Fibroblast of skin of left biceps (primary cell): ENCODE results near the gene NCKAP5L.
"Not testable (repeated sequence)": the region's sequence is repeated elsewhere in the genome, so short reads cannot be mapped to it uniquely, and the experiment has no call there.

Experiments used
- DNase-seq, 2 experiments: peaks; one replicate each; pipeline ENCODE4 v3.0.0-alpha.2; 2013; ENCODE audit warnings: low read depth in 2 of 2

The NCKAP5L gene

DNA sequence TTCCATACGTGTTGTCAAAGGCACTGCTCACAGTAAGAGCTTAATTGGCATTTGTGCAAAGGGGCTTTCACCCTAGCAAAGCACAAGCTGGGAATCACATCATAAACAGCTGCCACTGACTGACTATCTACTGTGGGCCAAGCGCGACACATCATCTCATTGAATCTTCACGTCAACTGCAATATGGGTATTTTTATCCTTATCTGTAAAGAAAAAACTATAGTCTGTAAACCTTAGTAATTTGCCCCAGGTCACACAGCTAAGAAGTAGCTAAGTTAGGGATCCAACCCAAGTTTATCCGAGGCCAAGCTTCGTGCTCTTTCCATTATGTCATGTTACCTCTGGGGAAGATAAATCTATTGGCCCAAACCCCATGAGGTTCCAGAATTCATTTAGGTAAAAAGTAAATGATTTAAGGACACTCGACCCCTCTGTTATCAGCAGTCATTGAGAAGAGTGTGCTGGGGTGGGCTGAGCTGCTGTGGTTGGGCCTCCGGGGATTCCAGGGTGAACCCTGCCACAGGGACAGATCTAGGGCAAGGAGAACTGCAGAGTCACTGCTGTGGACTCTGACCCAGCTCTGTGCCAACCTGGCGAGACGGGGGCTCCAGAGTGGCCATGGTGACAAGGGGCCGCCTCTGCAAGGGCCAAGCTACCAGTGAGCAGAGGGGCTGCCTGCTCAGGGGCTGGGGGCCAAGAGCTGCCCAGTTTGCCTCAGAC is 27.6 kb downstream of the NCKAP5L start:
- no peak for DNase-seq

DNA sequence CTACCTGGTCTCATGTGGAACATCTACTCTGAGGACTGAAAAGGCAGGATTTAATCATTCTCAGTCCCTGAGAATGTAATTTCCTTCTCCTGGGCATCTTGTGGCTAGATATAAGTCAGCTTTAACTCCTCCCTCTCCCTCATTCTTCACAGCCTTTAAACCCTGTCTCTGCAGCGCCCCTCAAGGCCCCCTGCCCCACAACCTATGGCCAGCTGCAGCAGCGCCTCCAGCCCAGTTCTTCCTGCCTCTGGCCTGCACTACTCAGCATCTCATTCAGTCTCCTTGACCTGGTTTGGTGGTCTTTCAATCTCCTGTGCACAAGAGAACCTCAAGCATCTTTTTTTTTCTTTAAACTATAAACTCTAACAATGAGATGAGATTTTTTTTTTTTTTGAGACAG is 29.3 kb downstream of the NCKAP5L start:
- DNase-seq = no peak

DNA sequence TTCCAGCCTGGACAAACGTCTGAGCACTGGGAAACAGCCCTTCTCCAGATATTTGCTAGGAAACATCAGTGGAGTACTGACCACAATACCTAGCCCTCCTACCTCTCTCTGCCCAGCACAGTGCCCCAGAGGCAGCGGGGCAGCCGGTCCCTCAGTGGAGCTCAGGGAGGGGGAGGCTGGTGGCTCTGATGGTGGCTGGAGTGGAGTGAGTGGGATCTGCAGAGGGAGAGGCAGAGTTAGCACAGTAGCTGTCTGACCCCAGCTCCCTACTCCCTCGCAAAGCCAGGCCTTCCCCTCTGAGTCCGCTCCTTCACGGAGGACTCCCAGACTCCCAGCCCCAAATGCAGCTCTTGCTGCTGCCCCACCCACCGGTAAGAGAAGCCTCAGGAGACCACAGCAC is 30.0 kb downstream of the NCKAP5L start:
- DNase-seq = no peak

DNA sequence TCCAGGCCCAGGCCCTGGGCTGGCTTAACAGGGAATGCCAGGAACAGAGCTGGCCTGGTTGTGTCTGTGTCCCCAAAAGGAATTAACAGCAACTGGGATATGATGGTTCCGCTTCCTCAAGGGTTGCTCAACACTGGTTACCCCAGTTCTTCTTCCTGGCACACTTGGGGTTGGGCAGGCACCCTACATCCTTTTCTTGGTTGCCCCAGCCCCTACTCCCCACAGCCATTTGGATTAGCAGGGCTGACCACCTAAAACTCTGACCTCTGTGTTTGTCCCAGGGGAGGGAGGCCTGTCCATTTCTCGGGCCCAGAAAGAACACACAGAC is 30.8 kb downstream of the NCKAP5L start:
- no peak for DNase-seq

DNA sequence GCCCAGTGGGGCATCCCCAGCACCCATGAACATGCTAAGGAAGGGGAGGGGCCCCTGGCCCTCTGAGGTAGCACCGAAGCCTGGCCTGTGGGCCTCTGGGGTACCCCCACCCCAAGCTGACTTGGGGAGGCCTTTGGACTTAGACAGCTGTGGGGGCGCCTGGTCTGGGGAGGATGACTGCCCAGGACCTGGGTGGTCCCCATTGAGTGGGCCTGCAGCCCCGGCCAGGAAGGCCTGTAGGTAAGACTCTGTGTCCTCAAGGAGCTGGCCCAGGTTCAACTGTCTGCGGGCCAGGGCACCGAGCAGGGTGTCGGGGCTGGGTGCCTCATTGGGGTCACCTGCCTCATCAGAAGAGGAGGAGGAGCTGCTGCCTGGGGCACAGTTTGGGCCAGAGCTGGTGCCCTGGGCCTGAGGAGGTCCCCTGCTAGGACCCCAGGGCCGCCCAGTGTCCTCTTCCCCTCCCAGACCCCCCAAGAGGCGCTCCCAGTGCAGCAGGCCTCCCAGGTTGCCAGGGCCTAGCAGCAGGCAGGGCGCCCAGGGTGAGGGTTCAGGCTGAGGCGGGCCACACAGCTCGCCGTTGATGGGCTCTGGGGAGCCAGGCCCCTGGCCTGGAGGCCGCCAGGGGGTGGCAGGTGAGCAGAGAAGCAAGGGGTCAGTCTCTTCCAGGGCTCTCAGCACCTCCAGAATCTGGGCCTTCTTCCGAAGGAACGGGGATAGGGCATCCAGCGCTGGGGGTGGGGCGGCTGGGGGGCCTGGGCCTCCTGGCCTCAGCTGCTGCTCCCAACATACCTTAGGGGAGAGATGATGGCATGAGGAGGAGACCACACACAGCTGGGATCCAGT is 31.4 kb downstream of the NCKAP5L start:
- no peak for DNase-seq

DNA sequence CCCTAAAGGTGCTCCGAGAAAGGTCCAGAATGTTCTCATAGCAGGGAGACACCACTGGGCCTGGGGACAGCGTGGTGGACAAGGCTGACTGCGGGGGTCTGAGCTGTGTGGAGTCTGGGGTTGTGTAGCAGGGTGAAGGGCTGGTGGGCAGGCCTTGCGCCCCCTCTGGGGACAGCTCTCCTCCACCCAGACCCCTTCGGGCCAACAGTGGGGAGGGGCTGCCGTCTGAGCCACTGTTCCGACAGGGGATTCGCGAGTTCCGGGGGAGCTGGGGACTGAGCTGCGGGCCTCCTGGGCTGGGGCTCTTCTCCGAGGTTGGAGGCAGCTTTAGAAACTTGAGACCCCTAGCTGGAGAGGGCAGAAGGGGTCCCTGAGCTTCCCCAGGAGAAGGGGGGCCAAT is 32.1 kb downstream of the NCKAP5L start:
- no peak for DNase-seq

DNA sequence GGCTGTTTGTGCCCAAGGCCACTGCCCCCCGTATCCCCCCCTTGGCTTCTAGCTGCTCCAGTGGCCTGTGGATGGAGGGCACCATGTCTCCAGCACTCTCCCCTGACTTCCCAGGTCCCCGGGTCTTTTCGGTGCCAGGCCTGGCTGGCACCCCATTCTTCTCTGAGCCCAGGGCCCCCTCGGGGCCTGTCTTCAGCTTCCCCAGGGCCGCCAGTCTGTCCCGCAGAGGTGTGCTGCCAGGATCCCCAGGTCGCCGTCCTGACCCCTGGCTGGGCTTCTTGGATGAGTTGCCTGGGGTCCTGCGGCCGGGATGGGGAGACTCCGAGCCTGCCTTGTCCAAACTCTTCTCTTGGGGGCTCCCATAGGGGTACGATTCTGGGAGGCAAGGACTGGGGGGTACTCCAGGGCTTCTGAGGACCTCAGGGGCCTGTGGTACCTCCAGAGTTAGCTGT is 32.5 kb downstream of the NCKAP5L start:
- DNase-seq = no peak

DNA sequence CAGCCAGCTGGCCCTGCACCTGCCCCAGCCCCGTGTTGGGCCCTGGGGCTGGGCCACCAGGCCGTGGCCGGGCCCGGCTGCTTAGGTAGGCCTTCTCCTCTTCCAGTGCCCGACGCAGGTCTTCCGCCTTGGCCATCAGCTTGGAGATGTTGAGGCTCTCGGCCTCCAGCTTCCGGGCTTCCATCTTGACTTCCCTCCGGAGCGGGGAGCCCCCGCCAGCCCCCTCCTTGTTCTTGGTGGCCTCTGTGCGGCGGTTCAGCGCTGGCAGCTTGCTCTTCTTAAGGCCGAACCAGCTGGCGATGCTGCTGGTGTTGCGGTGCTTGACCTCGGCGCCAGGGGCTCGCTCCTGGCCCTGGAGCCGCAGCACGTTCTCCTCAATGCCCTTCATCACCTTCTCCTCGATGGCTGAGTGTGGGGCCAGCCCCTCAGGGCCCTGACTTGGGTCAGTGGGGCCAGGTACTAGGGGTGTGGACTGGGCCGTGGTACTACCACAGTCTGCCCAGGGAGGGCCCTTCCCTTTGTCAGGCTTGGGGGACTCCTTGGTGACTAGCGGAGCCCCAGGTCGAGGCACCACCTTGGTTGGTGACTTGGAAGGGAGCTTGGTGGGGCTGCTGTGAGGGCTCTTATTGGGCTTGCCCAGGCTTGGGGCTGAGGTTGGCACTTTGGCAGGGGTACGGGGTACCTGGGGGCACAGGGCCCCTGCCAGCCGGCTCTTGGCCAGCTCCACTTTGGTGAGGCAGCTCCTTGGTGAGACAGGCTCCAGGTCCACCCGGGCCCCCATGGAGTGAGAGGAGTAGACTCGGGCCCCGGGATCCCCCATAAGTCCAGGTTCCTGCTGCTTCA is 33.2 kb downstream of the NCKAP5L start:
- no peak for DNase-seq

DNA sequence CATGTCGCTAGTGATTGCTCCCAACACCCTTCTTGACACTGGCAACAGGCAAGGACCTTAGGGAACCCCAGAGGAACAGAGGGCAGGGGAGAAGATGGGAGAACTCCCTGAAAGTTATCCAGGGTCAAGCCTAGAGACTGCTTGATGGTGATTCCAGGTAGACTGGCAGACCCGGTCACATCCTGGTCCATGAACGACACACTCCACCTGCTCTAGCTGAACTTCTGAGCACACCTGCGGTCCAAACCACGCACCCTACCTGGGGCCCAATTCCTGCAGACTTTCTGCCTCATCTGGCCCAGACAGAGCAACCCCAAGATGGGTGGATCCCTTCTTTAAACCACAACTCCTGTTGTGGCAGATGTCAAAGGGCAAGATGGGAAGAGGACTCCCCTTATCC is 34.2 kb downstream of the NCKAP5L start:
- DNase-seq = no peak

DNA sequence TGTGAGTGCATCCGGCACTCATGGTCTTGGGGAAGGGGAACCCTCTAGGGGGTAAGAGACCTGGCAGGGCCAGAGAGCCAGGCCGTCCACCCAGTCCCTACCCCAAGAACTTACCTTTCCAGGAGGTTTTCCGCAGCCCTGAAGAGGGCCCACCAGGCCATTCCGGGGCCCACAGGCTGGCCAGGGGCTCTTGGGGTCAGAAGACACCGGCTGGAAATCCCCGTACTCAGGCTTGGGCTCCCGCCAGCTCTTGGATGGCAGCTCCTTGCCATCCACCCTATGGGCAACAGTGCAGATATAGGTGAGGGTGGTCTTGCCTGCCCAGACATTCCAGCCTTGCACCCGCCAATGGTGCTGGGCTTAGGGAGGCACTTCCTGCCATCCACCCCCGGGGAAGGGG is 34.6 kb downstream of the NCKAP5L start:
- no peak for DNase-seq

DNA sequence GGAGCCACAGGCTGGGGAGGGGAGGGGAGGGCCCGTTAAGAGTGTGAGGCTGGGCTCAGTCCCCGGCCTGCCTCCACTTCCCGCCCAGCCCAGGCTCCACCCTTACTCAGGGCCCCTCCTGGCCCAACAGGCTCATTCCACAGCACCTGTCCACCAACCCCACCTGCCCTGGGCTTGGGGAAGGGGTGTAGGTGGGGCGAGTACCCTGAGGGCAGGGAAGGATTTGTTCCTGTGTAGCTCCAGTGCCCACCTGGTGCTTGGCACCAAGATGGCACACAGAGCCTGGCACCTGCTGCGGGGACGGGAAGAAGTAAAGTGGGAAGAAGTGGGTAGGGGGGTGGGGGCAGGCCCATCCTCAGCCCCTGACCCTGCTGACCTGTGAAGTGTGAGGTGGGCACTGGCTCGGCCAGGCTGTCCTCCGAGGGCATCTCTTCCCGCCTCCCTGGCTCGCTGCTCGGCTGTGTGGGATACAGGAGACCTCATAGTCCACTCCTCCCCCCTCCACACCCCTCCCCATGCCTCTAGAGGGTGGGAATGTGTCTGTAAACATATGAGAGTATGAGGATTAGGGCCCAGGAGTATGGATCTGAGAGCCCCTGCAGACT is 35.1 kb downstream of the NCKAP5L start:
- no peak for DNase-seq

DNA sequence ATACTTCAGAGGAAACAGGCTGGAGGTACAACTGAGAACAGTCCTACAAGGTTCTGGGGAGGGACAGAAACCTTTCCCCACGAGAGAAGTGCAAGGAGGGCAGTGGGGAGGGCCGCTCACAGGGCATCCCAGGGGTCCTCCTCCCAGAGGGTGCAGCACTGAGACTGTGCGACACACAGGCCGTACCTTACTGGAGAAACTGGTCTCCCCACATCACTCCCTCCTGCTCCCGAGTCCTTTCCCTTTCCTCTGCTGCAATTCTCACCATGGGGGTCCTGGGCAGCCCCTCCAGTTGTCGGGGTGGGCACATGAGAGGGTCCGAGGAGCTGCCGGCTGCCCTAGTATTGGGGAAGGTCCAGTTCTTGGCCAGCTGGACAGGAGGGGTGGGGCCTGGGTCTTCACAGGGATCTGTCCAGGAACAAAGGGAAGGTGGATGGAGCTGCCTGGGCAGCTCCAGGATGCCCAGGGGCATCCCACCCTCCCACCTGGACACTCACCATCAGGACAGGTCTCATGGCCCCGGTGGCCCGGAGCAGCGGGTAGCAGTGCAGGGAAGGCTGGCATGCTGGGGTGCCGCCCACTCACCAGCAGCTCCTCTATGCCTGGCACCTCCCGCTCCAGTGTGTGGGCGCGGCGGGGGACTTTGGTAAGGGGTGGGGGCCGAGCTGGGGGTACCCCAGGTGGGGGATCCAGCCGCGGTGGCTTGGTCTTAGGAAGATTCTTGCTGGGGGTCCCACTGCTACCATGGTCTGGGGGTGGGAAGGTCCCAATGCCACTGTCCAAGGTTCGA is 35.8 kb downstream of the NCKAP5L start:
- DNase-seq = no peak

DNA sequence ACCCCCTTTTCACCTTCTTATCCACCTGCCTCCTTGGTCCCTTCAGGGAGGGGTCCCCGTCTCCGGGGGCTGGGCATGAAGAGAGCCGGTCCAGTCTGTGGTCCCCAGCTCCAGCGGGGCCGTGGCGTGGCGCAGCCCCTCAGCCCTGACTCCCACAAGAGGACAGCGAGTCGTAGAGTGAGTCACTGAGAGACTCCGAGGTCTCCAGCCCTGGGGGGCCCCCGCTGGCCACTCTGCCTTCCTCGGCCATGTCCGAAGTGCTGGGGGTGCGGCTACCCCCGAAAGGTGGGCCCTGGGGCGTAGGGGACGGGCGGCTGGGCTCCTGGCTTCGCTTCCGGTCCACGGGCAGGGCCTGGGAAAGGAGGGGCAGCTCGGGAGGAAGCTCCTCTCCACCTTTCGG is 36.5 kb downstream of the NCKAP5L start:
- DNase-seq = no peak

DNA sequence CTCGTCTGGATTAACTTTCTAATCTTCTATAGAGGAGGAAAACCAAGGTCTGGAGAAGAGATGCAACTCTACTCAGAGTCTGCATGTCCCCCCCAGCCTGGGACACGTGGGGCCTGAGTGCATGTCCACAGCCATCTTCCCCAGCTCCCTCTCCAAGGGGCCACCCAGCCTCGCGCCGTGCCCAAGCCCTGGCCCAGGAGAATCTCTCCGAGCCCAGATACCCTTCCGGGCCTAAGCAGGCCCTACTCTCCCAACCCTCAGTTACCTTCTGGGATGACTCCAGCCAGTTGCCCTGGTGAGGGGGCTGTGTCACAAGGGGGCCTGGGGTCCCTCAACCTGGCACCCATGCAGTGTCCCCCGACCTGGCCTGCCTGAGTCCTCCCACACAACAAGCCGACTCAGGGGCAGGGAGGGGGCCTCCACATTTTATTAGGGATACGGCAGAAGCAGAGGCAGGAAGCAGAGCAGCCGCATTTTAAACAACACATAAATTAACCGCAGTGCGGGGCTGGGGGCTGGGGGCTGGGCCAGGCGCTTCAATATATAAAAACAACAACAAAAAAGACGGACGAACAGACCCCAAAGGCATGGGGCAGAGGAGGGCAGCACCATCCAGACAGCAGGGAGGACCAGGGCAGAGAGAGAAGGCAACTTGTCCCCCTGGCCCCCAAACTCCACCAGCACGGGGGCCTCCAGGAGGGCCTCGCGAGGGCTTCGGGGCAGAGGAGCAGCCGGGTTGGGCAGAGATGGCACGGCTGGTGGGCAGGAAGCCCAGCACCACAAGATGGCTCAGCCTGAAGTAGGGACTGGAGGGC is 37.3 kb downstream of the NCKAP5L start:
- no peak for DNase-seq

DNA sequence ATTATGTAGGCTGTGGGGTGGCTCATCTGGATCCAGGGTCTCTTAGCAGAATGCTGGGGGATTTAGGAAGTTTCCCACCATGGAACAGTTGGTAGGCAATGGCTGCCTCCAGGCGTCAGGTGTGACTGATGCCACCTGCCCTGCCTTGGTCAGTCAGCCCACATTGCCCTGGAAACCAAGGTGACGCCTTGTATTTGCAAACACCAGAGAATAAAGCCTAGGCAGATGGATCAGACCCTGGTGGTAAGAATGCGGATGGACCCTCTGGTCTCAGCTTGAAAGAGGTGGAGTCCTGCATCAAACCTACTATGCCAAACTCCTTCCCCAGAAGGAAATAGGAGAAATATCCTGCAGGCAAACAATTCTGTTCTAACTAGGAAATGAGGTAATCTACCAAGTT is 38.2 kb downstream of the NCKAP5L start:
- DNase-seq = no peak

DNA sequence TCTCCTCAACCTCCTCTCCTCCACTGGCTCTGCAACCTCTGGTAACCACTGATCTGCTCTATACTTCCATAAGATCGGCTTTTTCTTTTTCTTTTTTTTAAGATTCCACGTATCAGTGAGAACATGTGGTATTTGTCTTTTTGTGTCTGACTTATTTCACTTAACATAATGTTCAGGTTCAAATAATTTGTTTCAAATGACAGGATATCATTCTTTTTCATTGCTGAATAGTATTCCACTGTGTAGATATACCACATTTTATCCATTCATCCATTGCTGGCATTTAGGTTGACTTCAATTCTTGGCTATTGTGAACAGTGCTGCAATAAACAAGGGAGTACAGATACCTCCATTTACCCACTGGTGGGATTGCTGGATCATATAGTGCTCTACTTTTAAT is 40.5 kb downstream of the NCKAP5L start:
- DNase-seq = no peak

DNA sequence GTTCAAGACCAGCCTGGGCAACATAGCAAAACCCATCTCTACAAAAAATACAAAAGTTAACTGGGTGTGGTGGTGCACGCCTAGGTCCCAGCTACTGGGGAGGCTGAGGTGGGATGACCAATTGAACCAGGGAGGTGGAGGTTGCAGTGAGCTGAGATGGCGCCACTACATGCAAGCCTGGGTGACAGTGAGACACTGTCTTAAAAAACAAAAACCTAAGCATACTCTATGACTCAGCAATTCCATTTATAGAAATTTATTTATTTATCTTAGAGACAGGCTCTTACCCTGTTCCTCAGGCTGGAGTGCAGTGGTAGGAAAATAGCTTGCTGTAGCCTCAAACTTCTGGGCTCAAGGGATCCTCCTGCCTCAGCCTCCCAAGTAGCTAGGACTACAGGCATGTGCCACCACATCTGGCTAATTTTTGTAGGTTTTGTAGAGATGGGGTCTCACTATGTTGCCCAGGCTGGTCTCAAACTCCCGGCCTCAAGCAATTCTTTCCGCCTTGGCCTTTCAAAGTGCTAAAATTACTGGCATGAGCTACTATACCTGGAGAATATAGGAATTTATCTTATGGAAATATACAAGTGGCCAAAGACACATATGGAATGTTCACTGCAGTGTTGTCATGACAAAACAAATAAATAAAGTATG is 43.3 kb downstream of the NCKAP5L start:
- DNase-seq = no peak

DNA sequence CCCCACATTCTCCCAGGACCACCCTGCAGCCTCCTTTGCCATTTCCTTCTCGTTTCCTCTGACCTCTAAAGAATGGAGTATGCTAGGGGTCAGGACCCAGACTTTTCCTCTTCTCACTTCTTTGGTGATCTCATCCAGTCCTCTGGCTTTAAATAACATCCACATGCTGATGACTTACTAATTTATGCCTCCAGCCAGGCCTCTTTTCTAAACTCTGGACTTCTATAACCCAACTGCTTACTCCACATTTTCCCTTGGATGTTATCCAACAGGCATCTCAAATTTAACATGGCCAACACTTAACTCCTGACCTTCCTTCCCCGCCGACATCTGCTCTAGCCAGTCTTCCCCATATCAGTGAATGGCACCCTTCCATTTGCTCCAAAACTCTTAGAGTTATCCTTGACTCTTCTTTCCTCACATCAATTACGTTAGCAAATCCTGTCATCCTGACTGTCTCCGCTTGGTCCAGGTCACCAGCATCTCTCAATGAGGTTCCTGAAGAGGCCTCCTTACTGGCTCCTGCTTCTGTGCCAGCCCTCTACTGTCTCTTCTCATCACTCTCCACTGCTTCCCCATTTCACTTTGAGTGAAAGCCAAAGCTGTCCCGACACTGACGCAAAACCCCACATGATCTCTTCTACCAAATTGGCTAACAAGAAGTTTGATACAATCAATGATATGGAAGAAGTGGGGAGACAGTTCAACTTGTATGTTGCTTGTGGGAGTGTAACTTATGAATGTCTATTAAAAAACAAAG is 44.1 kb downstream of the NCKAP5L start:
- DNase-seq = peak in 1 of 2 experiments; percentile 12

DNA sequence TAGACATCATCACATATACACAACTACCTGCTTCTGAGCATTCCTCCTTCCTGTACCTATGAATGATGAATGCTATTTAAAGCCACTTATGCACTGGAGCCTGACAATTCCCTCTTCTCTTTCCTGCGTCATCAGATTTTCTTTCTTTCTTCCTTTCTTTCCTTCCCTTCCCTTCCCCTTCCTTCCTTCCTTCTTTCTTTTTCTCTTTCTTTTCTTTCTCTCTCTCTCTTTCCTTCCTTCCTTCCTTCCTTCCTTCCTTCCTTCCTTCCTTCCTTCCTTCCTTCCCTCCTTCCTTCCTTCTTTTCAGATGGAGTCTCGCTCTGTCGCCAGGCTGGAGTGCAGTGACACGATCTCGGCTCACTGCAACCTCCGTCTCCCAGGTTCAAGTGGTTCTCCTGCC is 47.3 kb downstream of the NCKAP5L start:
- not testable (repeated sequence) for DNase-seq
